RWPE1 (cell line): ENCODE measurements around the gene GIT2.

Source experiments
- CTCF ChIA-PET: fragments of 350-600 bp; sonication (Branson Sonifier 250); formaldehyde crosslinking; extraction: SDS; loops from one replicate; lab custom pipeline; 2021; lab: Yijun Ruan, JAX
- POLR2A ChIA-PET: fragments of 400-600 bp; formaldehyde crosslinking; extraction: SDS; loops from one replicate; lab custom pipeline; 2020; ENCODE audit warnings: antibody characterized with exemption; ENCODE audit not compliant: low non-redundant PET; lab: Yijun Ruan, JAX
- DNase-seq: peaks from one replicate; pipeline ENCODE4 v3.0.0; 2012; ENCODE audit warnings: low spot score
- H3K27ac ChIP-seq: fragments of 450-650 bp; 2 replicates; pipeline ENCODE4 v1.5.1; 2017
- TF ChIP-seq, protein P1 (sequence below): fragments of 450-650 bp; conservative IDR thresholded peaks from 2 replicates; pipeline ENCODE4 v1.5.1; 2017; ENCODE audit warnings: low read depth, mild to moderate bottlenecking

The GIT2 gene

DNA sequence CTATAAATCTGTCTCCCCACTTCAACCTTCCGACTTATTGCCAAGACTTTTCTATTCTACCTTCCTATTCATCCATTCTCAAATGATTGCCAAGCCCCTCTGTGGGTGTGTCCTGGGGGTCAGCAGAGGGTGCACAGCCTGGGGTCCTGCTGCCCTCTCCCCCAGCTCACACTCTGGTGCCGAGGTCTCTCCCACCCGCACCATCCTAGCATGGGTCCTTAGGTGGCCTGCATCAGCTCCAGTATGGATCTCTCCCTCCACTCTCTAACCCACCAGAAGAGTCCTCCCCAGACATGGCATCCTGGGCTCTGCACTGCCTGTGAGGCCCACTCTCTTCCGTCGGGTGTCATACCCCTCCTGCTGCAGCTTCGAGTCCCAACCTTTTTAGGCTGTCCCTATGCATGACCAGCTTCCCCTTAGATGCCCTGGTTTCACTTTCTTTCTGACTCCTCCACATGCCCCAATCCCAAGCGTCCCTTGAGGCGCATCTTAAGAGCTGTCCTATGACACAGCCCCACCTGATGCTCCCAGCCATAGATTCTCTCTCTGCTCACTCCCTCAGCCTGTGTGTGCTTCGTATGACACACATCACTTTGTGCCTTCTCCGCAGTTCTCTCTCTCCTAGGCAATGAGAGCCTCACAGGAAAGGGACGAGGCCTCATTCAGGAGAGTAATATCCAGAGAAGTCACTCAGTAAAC is 43.9 kb downstream of the GIT2 start:
- ChIA-PET POLR2A (no interaction called here), CTCF (interaction anchor here (0.9 kb wide), 1 partner anchor 14 kb away, joined by 3 read pairs; no protein-coding TSS in a partner anchor)
- TF ChIP-seq, protein P1, sequence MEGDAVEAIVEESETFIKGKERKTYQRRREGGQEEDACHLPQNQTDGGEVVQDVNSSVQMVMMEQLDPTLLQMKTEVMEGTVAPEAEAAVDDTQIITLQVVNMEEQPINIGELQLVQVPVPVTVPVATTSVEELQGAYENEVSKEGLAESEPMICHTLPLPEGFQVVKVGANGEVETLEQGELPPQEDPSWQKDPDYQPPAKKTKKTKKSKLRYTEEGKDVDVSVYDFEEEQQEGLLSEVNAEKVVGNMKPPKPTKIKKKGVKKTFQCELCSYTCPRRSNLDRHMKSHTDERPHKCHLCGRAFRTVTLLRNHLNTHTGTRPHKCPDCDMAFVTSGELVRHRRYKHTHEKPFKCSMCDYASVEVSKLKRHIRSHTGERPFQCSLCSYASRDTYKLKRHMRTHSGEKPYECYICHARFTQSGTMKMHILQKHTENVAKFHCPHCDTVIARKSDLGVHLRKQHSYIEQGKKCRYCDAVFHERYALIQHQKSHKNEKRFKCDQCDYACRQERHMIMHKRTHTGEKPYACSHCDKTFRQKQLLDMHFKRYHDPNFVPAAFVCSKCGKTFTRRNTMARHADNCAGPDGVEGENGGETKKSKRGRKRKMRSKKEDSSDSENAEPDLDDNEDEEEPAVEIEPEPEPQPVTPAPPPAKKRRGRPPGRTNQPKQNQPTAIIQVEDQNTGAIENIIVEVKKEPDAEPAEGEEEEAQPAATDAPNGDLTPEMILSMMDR = no peak
- peak overlapping the region; percentile 10; the same call in 1 of the 2 replicates for H3K27ac ChIP-seq
- no peak for DNase-seq

DNA sequence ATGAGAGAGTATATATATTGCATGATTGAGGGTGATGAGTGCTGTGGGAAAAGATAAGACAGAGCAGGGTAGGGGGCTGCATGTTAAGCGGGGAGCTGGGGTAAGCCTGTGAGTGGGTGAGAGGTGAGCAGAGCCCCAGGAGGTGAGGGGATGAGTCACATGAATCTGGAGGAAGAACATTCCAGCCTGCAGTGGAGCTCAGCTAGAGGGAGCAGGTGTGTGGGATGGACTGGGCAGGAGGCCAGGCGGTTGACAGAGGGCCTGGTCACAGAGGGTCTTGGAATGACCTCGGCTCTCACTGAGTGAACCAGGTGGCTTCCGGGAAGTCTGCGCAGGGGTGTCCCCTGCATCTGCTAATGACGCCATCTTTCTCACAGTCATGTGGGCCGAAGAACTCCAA is 44.4 kb downstream of the GIT2 start:
- TF ChIP-seq, protein P1 = no peak
- POLR2A ChIA-PET = no interaction called here
- DNase-seq = peak; percentile 74
- CTCF ChIA-PET = interaction anchor here (0.9 kb wide), 1 partner anchor 14 kb away, joined by 3 read pairs; no protein-coding TSS in a partner anchor
- peak overlapping the region; percentile 10; the same call in 1 of the 2 replicates for H3K27ac ChIP-seq

DNA sequence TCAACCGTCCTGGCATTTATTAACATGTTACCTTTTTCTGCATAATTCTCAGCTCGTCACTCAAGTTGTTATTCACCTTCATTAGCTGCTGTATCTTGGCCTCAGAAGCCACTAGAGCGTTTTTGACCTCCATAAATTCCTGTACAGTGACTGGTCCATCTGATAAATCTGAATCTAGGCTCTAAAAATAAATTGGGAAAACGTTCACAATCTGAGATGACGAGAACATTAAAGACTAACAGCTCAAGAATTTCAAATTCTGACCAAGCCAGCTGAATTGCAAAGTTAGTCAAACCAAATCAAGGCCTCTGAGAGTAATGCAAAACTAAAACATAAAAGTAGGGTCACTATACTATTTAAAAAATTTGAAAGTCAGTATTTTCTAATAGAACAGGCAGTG is 45.0 kb downstream of the GIT2 start:
- POLR2A ChIA-PET = no interaction called here
- no peak overlapping the region for H3K27ac ChIP-seq
- TF ChIP-seq, protein P1 = no peak
- CTCF ChIA-PET = no interaction called here
- peak; percentile 17 for DNase-seq

DNA sequence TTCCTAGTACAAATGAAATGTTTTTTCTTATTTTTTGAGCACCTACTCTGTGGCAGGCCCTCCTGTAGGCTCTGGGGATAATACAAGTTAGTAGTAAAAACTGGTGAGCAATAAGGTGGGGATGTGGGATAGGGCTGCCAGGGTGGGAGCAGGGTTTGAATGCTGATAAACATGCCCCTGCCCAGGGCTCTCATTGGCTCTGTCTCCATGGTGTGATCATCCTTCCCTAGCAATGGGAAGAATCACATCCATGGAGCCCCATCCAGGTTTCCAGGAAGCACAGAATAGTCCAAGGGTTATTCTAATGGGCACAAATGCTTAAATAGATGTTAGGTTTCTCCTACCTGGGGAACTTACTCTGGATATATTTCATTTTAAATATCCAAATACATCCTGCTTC is 45.5 kb downstream of the GIT2 start:
- DNase-seq = no peak
- ChIA-PET CTCF (no interaction called here), POLR2A (no interaction called here)
- TF ChIP-seq, protein P1 = no peak
- no peak overlapping the region for H3K27ac ChIP-seq

DNA sequence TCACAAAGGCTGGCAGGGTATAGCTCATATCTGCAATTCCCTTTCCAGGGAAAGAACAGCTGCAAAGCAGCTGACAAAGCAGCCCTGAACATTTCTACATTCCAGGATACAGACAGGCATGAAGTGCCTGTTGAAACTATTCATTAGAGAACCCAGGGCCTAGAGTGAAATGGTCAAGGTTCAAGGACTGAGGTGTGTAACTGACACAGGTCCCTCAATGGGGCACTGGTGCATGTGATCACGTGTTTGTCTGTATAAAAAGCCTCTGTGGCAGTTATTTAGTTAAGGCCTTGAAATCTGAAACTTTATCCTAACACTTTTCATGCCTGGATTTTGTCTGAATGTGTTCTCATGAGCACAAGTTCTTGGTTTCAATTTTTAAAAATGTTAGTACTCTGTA is 47.1 kb downstream of the GIT2 start:
- H3K27ac ChIP-seq = no peak overlapping the region
- ChIA-PET POLR2A (no interaction called here), CTCF (interaction anchor here (0.6 kb wide), 1 partner anchor 42 kb away, joined by 3 read pairs; no protein-coding TSS in a partner anchor)
- no peak for DNase-seq
- TF ChIP-seq, protein P1 = no peak

DNA sequence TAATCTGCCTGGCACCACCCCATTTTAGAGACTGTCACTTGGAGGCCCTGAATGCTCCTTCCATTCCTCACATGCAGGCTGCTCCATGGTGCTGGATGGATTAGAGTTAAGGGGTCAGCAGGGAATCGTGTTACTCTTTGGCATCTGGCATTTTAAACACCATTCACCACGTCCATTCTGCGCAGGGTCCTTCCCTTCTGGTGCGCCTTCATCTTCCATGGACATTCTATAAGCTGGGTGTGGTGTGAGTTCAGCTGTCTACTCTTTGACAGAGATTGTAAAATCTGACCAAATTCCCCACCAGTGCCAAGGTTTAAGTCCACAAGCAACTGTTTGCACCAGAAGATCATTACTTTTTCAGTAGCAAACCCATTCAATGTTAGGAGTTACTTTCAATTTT is 47.8 kb downstream of the GIT2 start:
- ChIA-PET POLR2A (no interaction called here), CTCF (interaction anchor here (0.6 to 0.9 kb wide), 3 partner anchors 41 to 176 kb away, joined by 3 to 4 read pairs (median 3); no protein-coding TSS in a partner anchor)
- no peak overlapping the region for H3K27ac ChIP-seq
- DNase-seq = no peak
- TF ChIP-seq, protein P1 = no peak
